HEK293 (cell line): ENCODE measurements around the gene GLIS1.

Experiments used
- CTCF ChIA-PET: fragments of 350-600 bp; formaldehyde crosslinking; extraction: SDS; loops from one replicate; lab custom pipeline; 2021; ENCODE audit warnings: antibody characterized with exemption; lab: Yijun Ruan, JAX
- POLR2A ChIA-PET: fragments of 300-600 bp; formaldehyde crosslinking; extraction: SDS; loops from one replicate; lab custom pipeline; 2020; ENCODE audit warnings: antibody characterized with exemption, inconsistent platforms; lab: Yijun Ruan, JAX
- H3K27ac ChIP-seq: fragments of 200-500 bp; sonication (Bioruptor generic); 2 replicates; pipeline ENCODE4 v1.5.1; 2014; ENCODE audit warnings: low read depth, low read length, control low read depth, inconsistent platforms; ENCODE audit errors: extremely low read depth
- H3K36me3 ChIP-seq, 2 experiments: fragments of 200-500 bp in 1 of 2; sonication (Bioruptor generic) in 1 of 2; 1 replicate in 1 of 2; 2 replicates in 1 of 2; pipeline ENCODE4 v1.5.1; 2014 to 2017; ENCODE audit warnings: inconsistent platforms in 2 of 2, low read length in 2 of 2; ENCODE audit not compliant: control insufficient read depth in 2 of 2, insufficient read depth in 1 of 2
- H3K4me1 ChIP-seq: fragments of 200-500 bp; sonication (Bioruptor generic); 2 replicates; pipeline ENCODE4 v1.5.1; 2014; ENCODE audit warnings: mild to moderate bottlenecking, low read length, inconsistent platforms; ENCODE audit not compliant: control insufficient read depth, insufficient read depth
- H3K4me3 ChIP-seq: 2 replicates; pipeline ENCODE4 v1.5.1; 2011; ENCODE audit warnings: low read depth, mild to moderate bottlenecking, control low read depth, low read length, moderate library complexity
- H3K9me3 ChIP-seq: fragments of 200-500 bp; sonication (Bioruptor generic); 2 replicates; pipeline ENCODE4 v1.5.1; 2014; ENCODE audit warnings: low read depth, low read length, inconsistent platforms; ENCODE audit not compliant: control insufficient read depth, insufficient read depth
- MYNN ChIP-seq: fragments of 450-650 bp; formaldehyde crosslinking; IDR thresholded peaks from 2 replicates; pipeline ENCODE4 v1.5.1; 2016; ENCODE audit warnings: missing biosample characterization, missing genetic modification characterization, borderline replicate concordance
- OSR2 ChIP-seq: fragments of 450-650 bp; formaldehyde crosslinking; IDR thresholded peaks from 2 replicates; pipeline ENCODE4 v1.5.1; 2016; ENCODE audit warnings: missing biosample characterization, missing genetic modification characterization
- PRDM4 ChIP-seq: fragments of 450-650 bp; formaldehyde crosslinking; IDR thresholded peaks from 2 replicates; pipeline ENCODE4 v1.5.1; 2017; ENCODE audit warnings: missing biosample characterization, missing genetic modification characterization
- SETDB1 ChIP-seq: IDR thresholded peaks from one replicate; pipeline ENCODE4 v1.6.1; 2017; ENCODE audit warnings: mild to moderate bottlenecking, low read length, moderate library complexity, mixed read lengths; ENCODE audit not compliant: insufficient read length
- SP7 ChIP-seq: fragments of 450-650 bp; formaldehyde crosslinking; IDR thresholded peaks from 2 replicates; pipeline ENCODE4 v1.5.1; 2016; ENCODE audit warnings: missing biosample characterization, missing genetic modification characterization
- ZBTB8A ChIP-seq: fragments of 450-650 bp; formaldehyde crosslinking; IDR thresholded peaks from 2 replicates; pipeline ENCODE4 v1.5.1; 2016; ENCODE audit warnings: missing biosample characterization, missing genetic modification characterization
- ZNF121 ChIP-seq: fragments of 450-650 bp; formaldehyde crosslinking; IDR thresholded peaks from 2 replicates; pipeline ENCODE4 v1.5.1; 2016; ENCODE audit warnings: missing biosample characterization, missing genetic modification characterization
- ZNF148 ChIP-seq: fragments of 450-650 bp; formaldehyde crosslinking; IDR thresholded peaks from 2 replicates; pipeline ENCODE4 v1.5.0; 2017; ENCODE audit warnings: missing biosample characterization, missing genetic modification characterization, borderline replicate concordance
- ZNF169 ChIP-seq: fragments of 450-650 bp; formaldehyde crosslinking; IDR thresholded peaks from 2 replicates; pipeline ENCODE4 v1.5.1; 2016; ENCODE audit warnings: missing biosample characterization, missing genetic modification characterization
- ZNF174 ChIP-seq: fragments of 450-650 bp; formaldehyde crosslinking; IDR thresholded peaks from 2 replicates; pipeline ENCODE4 v1.5.0; 2017; ENCODE audit warnings: missing biosample characterization, mild to moderate bottlenecking, missing genetic modification characterization
- ZNF211 ChIP-seq: fragments of 450-650 bp; formaldehyde crosslinking; IDR thresholded peaks from 2 replicates; pipeline ENCODE4 v1.5.1; 2016; ENCODE audit warnings: low read depth, missing biosample characterization, missing genetic modification characterization
- ZNF214 ChIP-seq: fragments of 450-650 bp; formaldehyde crosslinking; IDR thresholded peaks from 2 replicates; pipeline ENCODE4 v1.5.1; 2017; ENCODE audit warnings: missing biosample characterization, mild to moderate bottlenecking, missing genetic modification characterization, borderline replicate concordance
- ZNF274 ChIP-seq, 2 experiments: fragments of 200-500 bp in 1 of 2; fragments of 450-650 bp in 1 of 2; sonication (Bioruptor generic) in 1 of 2; formaldehyde crosslinking in 1 of 2; IDR thresholded peaks; 2 replicates each; pipeline versions ENCODE4 v1.5.1 to v1.6.1; 2014 to 2016; ENCODE audit warnings: borderline replicate concordance in 1 of 2, inconsistent platforms in 1 of 2, low read length in 1 of 2, missing biosample characterization in 1 of 2, missing genetic modification characterization in 1 of 2
- ZNF280D ChIP-seq: fragments of 450-650 bp; formaldehyde crosslinking; IDR thresholded peaks from 2 replicates; pipeline ENCODE4 v1.5.1; 2016; ENCODE audit warnings: missing biosample characterization, missing genetic modification characterization
- ZNF354C ChIP-seq: fragments of 450-650 bp; formaldehyde crosslinking; IDR thresholded peaks from 2 replicates; pipeline ENCODE4 v1.5.1; 2016; ENCODE audit warnings: missing biosample characterization, missing genetic modification characterization, low read depth, borderline replicate concordance
- ZNF529 ChIP-seq: fragments of 450-650 bp; formaldehyde crosslinking; IDR thresholded peaks from 2 replicates; pipeline ENCODE4 v1.5.1; 2017; ENCODE audit warnings: missing genetic modification characterization, missing biosample characterization; ENCODE audit not compliant: insufficient replicate concordance
- ZNF548 ChIP-seq: fragments of 450-650 bp; formaldehyde crosslinking; IDR thresholded peaks from 2 replicates; pipeline ENCODE4 v1.5.1; 2016; ENCODE audit warnings: missing biosample characterization, missing genetic modification characterization
- ZNF626 ChIP-seq: fragments of 450-650 bp; sonication (Bioruptor Pico); formaldehyde crosslinking; IDR thresholded peaks from 2 replicates; pipeline ENCODE4 v1.5.1; 2018; ENCODE audit warnings: missing biosample characterization, missing genetic modification characterization, inconsistent platforms
- ZNF76 ChIP-seq: fragments of 450-650 bp; formaldehyde crosslinking; IDR thresholded peaks from 2 replicates; pipeline ENCODE4; 2016; ENCODE audit warnings: low read depth, missing biosample characterization, missing genetic modification characterization, borderline replicate concordance
- TF ChIP-seq, protein P1 (sequence below): fragments of 450-650 bp; formaldehyde crosslinking; IDR thresholded peaks from 2 replicates; pipeline ENCODE4 v1.5.1; 2017; ENCODE audit warnings: missing biosample characterization, mild to moderate bottlenecking, missing genetic modification characterization, moderate library complexity
- TF ChIP-seq, protein P2 (sequence below): fragments of 450-650 bp; formaldehyde crosslinking; IDR thresholded peaks from 2 replicates; pipeline ENCODE4 v1.5.1; 2016; ENCODE audit warnings: missing biosample characterization, missing genetic modification characterization
- TF ChIP-seq, protein P3 (sequence below): fragments of 450-650 bp; formaldehyde crosslinking; IDR thresholded peaks from 2 replicates; pipeline ENCODE4 v1.5.1; 2017; ENCODE audit warnings: missing biosample characterization, missing genetic modification characterization

Gene GLIS1

GRCh38 chr1:53576866-53577760, 161.9 kb downstream of the GLIS1 start (continued):
- no peak for TF ChIP-seq ZBTB8A (tag by site-specific recombination)
- TF ChIP-seq, protein P1, sequence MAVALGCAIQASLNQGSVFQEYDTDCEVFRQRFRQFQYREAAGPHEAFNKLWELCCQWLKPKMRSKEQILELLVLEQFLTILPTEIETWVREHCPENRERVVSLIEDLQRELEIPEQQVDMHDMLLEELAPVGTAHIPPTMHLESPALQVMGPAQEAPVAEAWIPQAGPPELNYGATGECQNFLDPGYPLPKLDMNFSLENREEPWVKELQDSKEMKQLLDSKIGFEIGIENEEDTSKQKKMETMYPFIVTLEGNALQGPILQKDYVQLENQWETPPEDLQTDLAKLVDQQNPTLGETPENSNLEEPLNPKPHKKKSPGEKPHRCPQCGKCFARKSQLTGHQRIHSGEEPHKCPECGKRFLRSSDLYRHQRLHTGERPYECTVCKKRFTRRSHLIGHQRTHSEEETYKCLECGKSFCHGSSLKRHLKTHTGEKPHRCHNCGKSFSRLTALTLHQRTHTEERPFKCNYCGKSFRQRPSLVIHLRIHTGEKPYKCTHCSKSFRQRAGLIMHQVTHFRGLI (tag by site-specific recombination): no peak
- TF ChIP-seq ZNF274 (IDR thresholded peaks at IDR 0.05; ENCODE audit: low read length): no peak
- TF ChIP-seq ZNF274 (tag by site-specific recombination; IDR thresholded peaks at IDR 0.05; ENCODE audit: borderline replicate concordance): no peak
- TF ChIP-seq, protein P2, sequence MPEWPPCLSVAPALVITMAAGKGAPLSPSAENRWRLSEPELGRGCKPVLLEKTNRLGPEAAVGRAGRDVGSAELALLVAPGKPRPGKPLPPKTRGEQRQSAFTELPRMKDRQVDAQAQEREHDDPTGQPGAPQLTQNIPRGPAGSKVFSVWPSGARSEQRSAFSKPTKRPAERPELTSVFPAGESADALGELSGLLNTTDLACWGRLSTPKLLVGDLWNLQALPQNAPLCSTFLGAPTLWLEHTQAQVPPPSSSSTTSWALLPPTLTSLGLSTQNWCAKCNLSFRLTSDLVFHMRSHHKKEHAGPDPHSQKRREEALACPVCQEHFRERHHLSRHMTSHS (tag by site-specific recombination): no peak
- no peak for TF ChIP-seq ZNF174 (tag by site-specific recombination)
- no peak for TF ChIP-seq SETDB1
- TF ChIP-seq ZNF548: no peak
- TF ChIP-seq OSR2: no peak
- TF ChIP-seq PRDM4: no peak

GRCh38 chr1:53576381-53576801, 162.6 kb downstream of the GLIS1 start:
- Histone ChIP-seq H3K4me1 (no peaks in the 10 kb centered on the region; the same call in 1 of the 2 replicates), H3K36me3 (no peaks in the 10 kb centered on the region), H3K4me3 (no peak overlapping the region), H3K27ac (no peak overlapping the region), H3K9me3 (no peaks in the 10 kb centered on the region)
- ChIA-PET CTCF (no interaction called here), POLR2A (no interaction called here)
- TF ChIP-seq ZNF529 (no peak), SP7 (no peak), ZNF76 (no peak), ZNF626 (tag by site-specific recombination) (no peak), ZNF214 (no peak), ZNF148 (tag by site-specific recombination) (no peak), ZNF169 (tag by site-specific recombination) (no peak), ZNF280D (tag by site-specific recombination) (no peak), ZNF354C (tag by site-specific recombination) (no peak), ZNF548 (no peak), ZNF121 (tag by site-specific recombination) (no peak), ZNF211 (tag by site-specific recombination) (no peak), ZNF274 (IDR thresholded peaks at IDR 0.05; ENCODE audit: low read length) (no peak), ZNF274 (tag by site-specific recombination; IDR thresholded peaks at IDR 0.05; ENCODE audit: borderline replicate concordance) (no peak), MYNN (no peak)
- TF ChIP-seq, protein P3, sequence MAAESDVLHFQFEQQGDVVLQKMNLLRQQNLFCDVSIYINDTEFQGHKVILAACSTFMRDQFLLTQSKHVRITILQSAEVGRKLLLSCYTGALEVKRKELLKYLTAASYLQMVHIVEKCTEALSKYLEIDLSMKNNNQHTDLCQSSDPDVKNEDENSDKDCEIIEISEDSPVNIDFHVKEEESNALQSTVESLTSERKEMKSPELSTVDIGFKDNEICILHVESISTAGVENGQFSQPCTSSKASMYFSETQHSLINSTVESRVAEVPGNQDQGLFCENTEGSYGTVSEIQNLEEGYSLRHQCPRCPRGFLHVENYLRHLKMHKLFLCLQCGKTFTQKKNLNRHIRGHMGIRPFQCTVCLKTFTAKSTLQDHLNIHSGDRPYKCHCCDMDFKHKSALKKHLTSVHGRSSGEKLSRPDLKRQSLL: no peak
